MM.1S (cell line): ENCODE results near the gene PEA15.

Source experiments
- CTCF ChIP-seq: fragments of 300-600 bp; sonication (generic); IDR thresholded peaks from 2 replicates; pipeline ENCODE4 v1.5.1; 2016; ENCODE audit warnings: antibody characterized with exemption, low read length, mixed read lengths
- EZH2 ChIP-seq: fragments of 300-600 bp; sonication (generic); optimal IDR thresholded peaks from 2 replicates; pipeline ENCODE3; 2017; ENCODE audit warnings: low read depth, mild to moderate bottlenecking, antibody characterized with exemption, low read length, mixed read lengths

- TF ChIP-seq CTCF (no peak), EZH2 (no peak)
Observed at GRCh38 chr1:160251011-160251410, 45.8 kb downstream of the PEA15 start.
